A673 (cell line): ENCODE measurements around the gene ITPKB. TPM values are rescaled to one million over a fixed set of nuclear protein-coding genes. Genes with fewer than 3 reads are reported as not detected.

ENCODE experiments used
- BruUV-seq: library from RNA; stranded (reverse); fragments of 400-500 nt; replicated peaks from 2 replicates; lab custom pipeline; 2021; lab: Mats Ljungman, UMichigan
- CTCF ChIA-PET: fragments of 300-600 bp; sonication (Branson Sonifier 250); formaldehyde crosslinking; loops from one replicate; lab custom pipeline; 2022; ENCODE audit warnings: antibody characterized with exemption; lab: Charles Lee
- POLR2A ChIA-PET: fragments of 300-600 bp; sonication (Branson Sonifier 250); formaldehyde crosslinking; loops from one replicate; lab custom pipeline; 2022; ENCODE audit warnings: antibody characterized with exemption; ENCODE audit not compliant: low non-redundant PET; lab: Charles Lee
- DNase-seq: peaks from one replicate; pipeline ENCODE4 v3.0.0-alpha.2; 2015; ENCODE audit warnings: low spot score
- H3K27ac ChIP-seq: fragments of 200-600 bp; sonication (generic); 2 replicates; pipeline ENCODE4 v1.5.1; 2016; ENCODE audit warnings: mixed run types, low read depth, mild to moderate bottlenecking, mixed read lengths, antibody characterized with exemption, low read length; ENCODE audit not compliant: poor library complexity, severe bottlenecking
- H3K27me3 ChIP-seq: fragments of 200-600 bp; sonication (generic); replicated peaks from 2 replicates; pipeline ENCODE4 v1.6.1; 2017; ENCODE audit warnings: mixed run types, low read depth, mild to moderate bottlenecking, mixed read lengths, antibody characterized with exemption, low read length; ENCODE audit not compliant: insufficient read depth, poor library complexity
- H3K36me3 ChIP-seq: fragments of 200-600 bp; sonication (generic); 2 replicates; pipeline ENCODE4 v1.6.1; 2016; ENCODE audit warnings: mixed run types, mild to moderate bottlenecking, mixed read lengths, antibody characterized with exemption, low read length; ENCODE audit not compliant: insufficient read depth, poor library complexity, severe bottlenecking
- H3K4me1 ChIP-seq: fragments of 200-600 bp; sonication (generic); 2 replicates; pipeline ENCODE4 v1.6.1; 2017; ENCODE audit warnings: mixed run types, mild to moderate bottlenecking, mixed read lengths, antibody characterized with exemption, low read length; ENCODE audit not compliant: insufficient read depth, poor library complexity, severe bottlenecking
- H3K4me3 ChIP-seq: fragments of 200-600 bp; sonication (generic); 2 replicates; pipeline ENCODE4 v1.5.1; 2016; ENCODE audit warnings: low read depth, mixed run types, mild to moderate bottlenecking, mixed read lengths, low read length; ENCODE audit not compliant: poor library complexity, severe bottlenecking
- H3K9me3 ChIP-seq: fragments of 200-600 bp; sonication (generic); 2 replicates; pipeline ENCODE4 v1.6.1; 2016; ENCODE audit warnings: mixed run types, low read depth, mild to moderate bottlenecking, mixed read lengths, antibody characterized with exemption, low read length; ENCODE audit not compliant: poor library complexity, severe bottlenecking
- CTCF ChIP-seq: fragments of 300-800, 200-600 bp; sonication (generic); conservative IDR thresholded peaks from 2 replicates; pipeline ENCODE4 v1.5.1; 2017; ENCODE audit warnings: low read depth, mild to moderate bottlenecking, antibody characterized with exemption, low read length, moderate library complexity, mixed read lengths
- EZH2 ChIP-seq: fragments of 200-600 bp; sonication (generic); IDR thresholded peaks from 2 replicates; pipeline ENCODE4 v1.6.1; 2017; ENCODE audit warnings: borderline replicate concordance, low read depth, mild to moderate bottlenecking, mixed read lengths, antibody characterized with exemption, low read length; ENCODE audit not compliant: poor library complexity, severe bottlenecking
- intact Hi-C: fragments of 100-400 bp; cut with micrococcal nuclease; formaldehyde crosslinking; loops from one replicate; pipeline ENCODE4 v1.10.0; 2022; ENCODE audit not compliant: unreplicated experiment
- total RNA-seq: library from RNA; stranded (reverse); gene quantifications from 2 replicates; pipeline ENCODE4 v1.2.3, GENCODE V29; 2021

ITPKB gene
- total RNA-seq, 1 experiment from 2014 or later = 14.1 TPM

GRCh38 chr1:226737819-226738420 is 1.2 kb downstream of the ITPKB start:
- CTCF ChIA-PET = no interaction called here

GRCh38 chr1:226736908-226737818 is 1.9 kb downstream of the ITPKB start:
- no TSS peak for BruUV-seq
- Histone ChIP-seq H3K27ac (no peak overlapping the region), H3K36me3 (no peaks in the 10 kb centered on the region), H3K4me1 (peaks cover 9% of the 10 kb centered on the region), H3K9me3 (no peaks in the 10 kb centered on the region), H3K27me3 (no peaks in the 10 kb centered on the region), H3K4me3 (peak overlapping the region; percentile 86)
- ChIA-PET POLR2A (no interaction called here), CTCF (no interaction called here)
- intact Hi-C loops = loop anchor here (5.0 kb wide), 1 partner anchor 200 kb away; no protein-coding TSS in a partner anchor
- DNase-seq = peak; percentile 62
- TF ChIP-seq CTCF (peak; percentile 28), EZH2 (no peak)

More at GRCh38 chr1:226737819-226738420, 1.2 kb downstream of the ITPKB start:
- Histone ChIP-seq H3K36me3 (no peaks in the 10 kb centered on the region), H3K4me3 (peak overlapping the region; percentile 86), H3K9me3 (no peaks in the 10 kb centered on the region), H3K27ac (peak overlapping the region; percentile 82), H3K4me1 (peaks cover 9% of the 10 kb centered on the region), H3K27me3 (no peaks in the 10 kb centered on the region)
- no TSS peak for BruUV-seq
- peak; percentile 48 for DNase-seq
- TF ChIP-seq EZH2 (no peak), CTCF (no peak)
- POLR2A ChIA-PET = interaction anchor here (0.6 kb wide), 1 partner anchor 916 kb away, joined by 3 read pairs; no protein-coding TSS in a partner anchor
- intact Hi-C loops = loop anchor here (5.0 kb wide), 1 partner anchor 199 kb away; no protein-coding TSS in a partner anchor

- intact Hi-C loops = loop anchor here (5.0 kb wide), 1 partner anchor 201 kb away; no protein-coding TSS in a partner anchor
These were observed 2.8 kb downstream of the ITPKB start for GRCh38 chr1:226736001-226736907.

More at GRCh38 chr1:226736001-226736907, 2.8 kb downstream of the ITPKB start:
- no peaks in the 10 kb centered on the region for H3K27me3 ChIP-seq
- CTCF ChIA-PET = no interaction called here
- TF ChIP-seq CTCF = no peak
- TF ChIP-seq EZH2 = no peak
- no peaks in the 10 kb centered on the region for H3K9me3 ChIP-seq
- no peak overlapping the region for H3K4me3 ChIP-seq
- peaks cover 9% of the 10 kb centered on the region for H3K4me1 ChIP-seq
- POLR2A ChIA-PET = no interaction called here
- DNase-seq = no peak
- BruUV-seq = no TSS peak
- H3K27ac ChIP-seq = no peak overlapping the region
- no peaks in the 10 kb centered on the region for H3K36me3 ChIP-seq
